ENCODE measurements around the gene ABL2. TPM values are rescaled to one million over a fixed set of nuclear protein-coding genes. Genes with fewer than 3 reads are reported as not detected.
A peak's percentile ranks its signal among the peaks of the same experiment; 100 is the strongest.
"Not testable (repeated sequence)": the region's sequence is repeated elsewhere in the genome, so short reads cannot be mapped to it uniquely, and the experiment has no call there.

Gene ABL2
- 1 to 10 TPM in 4 of 6 donors, under 1 TPM in 1, not detected in 1; 0.79 to 3.4 (median 2.5) TPM for polyA plus RNA-seq (ENCODE audit: low read depth in 6 of 6)

DNA sequence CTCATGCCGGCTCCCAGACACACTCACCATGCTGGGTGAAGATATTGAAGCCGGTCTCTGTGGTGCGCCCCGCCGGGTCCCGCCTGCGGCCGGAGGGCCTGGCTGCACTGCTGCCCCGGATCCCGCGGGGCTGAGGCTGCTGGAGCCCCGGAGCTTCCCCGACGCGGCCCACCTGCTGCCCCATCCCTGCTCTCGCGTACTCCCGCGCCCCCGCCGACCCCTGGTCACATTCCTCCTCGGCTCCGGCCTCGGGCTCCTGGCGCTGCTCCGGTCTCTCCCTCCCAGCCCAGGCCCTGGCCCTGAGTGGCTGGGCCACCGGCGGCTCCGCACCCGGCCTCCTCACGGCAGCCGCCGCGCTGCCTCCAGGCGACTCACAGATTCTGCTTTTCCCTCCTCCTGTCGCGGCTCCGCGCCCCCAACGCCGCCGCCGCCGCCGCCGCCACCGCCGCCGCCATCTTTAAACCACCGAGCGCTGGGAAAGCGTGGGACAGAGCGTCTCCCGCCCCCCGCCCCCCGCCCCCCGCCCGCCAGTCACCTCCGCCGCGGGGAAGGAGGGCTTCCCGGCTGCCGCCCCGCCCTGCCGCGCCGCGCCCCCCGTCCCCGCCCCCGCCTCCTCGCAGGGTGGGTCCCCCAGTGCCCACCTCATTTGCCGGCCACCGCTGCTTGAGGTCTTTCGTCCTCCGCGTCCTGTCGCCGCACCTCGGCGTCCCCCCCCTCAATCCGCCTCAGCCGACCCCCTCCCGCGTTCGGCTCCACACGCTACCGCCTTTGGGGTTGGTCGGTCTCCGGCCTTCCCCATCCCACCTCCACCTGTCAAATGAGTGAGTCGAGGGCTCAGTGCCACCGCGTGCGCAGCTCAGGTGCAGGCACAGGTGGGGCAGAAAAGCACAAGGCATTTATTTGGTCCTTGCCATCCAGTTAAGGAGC lies at the start of gene ABL2:
ABL2 (minus strand) TSS at position 464 of the 927 bp plus-strand sequence; CDS start at position 184, 280 bp downstream.
- Mint-ChIP-seq H3K27ac (peak within 1 kb of the TSS; percentile 81 to 91 (median 88)), H3K27me3 (no peaks in the 10 kb centered on the region), H3K4me1 (peaks cover 24 to 33% (median 31%) of the 10 kb centered on the region in 3 donors), H3K9me3 (no peaks in the 10 kb centered on the region), H3K36me3 (no peaks in the 10 kb centered on the region), H3K4me3 (peak within 1 kb of the TSS; percentile 90 to 96 (median 93))
- DNase-seq = peak; percentile 51
- peak; percentile 79 to 83 for ATAC-seq (ENCODE audit: low read depth in 2 of 2)

DNA sequence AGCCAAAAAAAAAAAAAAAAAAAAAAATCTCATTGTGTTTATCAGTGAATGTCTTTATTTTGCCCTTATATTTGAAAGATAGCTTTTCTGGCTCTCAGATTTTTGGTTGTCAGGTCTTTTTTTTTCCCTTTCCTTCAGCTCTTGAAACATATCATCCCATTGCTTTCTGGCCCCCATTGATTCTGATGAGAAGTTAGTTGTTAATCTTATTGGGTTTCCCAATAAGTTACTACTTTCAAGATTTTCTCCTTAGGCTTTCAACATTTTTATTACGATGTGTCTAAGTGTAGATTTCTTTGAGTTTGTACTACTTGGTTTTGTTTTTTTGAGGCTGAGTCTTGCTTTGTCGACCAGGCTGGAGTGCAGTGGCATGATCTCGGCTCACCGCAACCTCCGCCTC lies 49.4 kb upstream of the ABL2 start:
- Mint-ChIP-seq H3K9me3 (peaks cover 3 to 14% (median 12%) of the 10 kb centered on the region in 7 donors), H3K4me1 (no peaks in the 10 kb centered on the region), H3K27ac (no peak overlapping the region), H3K36me3 (peaks cover 0 to 6% of the 10 kb centered on the region in 2 donors), H3K27me3 (peaks cover 0 to 15% (median 4%) of the 10 kb centered on the region in 3 donors), H3K4me3 (no peak overlapping the region)
- DNase-seq (no peak), ATAC-seq (ENCODE audit: low read depth in 2 of 2) (no peak)

- H3K36me3 Mint-ChIP-seq; H3K4me1 Mint-ChIP-seq; H3K9me3 Mint-ChIP-seq; DNase-seq; ATAC-seq (ENCODE audit: low read depth in 2 of 2); H3K27ac Mint-ChIP-seq; H3K4me3 Mint-ChIP-seq; H3K27me3 Mint-ChIP-seq: not testable (repeated sequence)
These were observed 44.9 kb upstream of the ABL2 start for GRCh38 chr1:179274424-179274823.

GRCh38 chr1:179269071-179269470 lies 39.6 kb upstream of the ABL2 start:
- Mint-ChIP-seq H3K4me3 (no peak overlapping the region), H3K9me3 (no peaks in the 10 kb centered on the region), H3K27me3 (no peaks in the 10 kb centered on the region), H3K4me1 (no peaks in the 10 kb centered on the region), H3K36me3 (no peaks in the 10 kb centered on the region), H3K27ac (no peak overlapping the region)
- DNase-seq (no peak), ATAC-seq (ENCODE audit: low read depth in 2 of 2) (no peak)

GRCh38 chr1:179264507-179264906 lies 35.0 kb upstream of the ABL2 start:
- H3K9me3 Mint-ChIP-seq = no peaks in the 10 kb centered on the region
- H3K27ac Mint-ChIP-seq = no peak overlapping the region
- no peaks in the 10 kb centered on the region for H3K36me3 Mint-ChIP-seq
- H3K4me3 Mint-ChIP-seq = no peak overlapping the region
- DNase-seq (no peak), ATAC-seq (ENCODE audit: low read depth in 2 of 2) (no peak)
- no peaks in the 10 kb centered on the region for H3K4me1 Mint-ChIP-seq
- H3K27me3 Mint-ChIP-seq = no peaks in the 10 kb centered on the region

DNA sequence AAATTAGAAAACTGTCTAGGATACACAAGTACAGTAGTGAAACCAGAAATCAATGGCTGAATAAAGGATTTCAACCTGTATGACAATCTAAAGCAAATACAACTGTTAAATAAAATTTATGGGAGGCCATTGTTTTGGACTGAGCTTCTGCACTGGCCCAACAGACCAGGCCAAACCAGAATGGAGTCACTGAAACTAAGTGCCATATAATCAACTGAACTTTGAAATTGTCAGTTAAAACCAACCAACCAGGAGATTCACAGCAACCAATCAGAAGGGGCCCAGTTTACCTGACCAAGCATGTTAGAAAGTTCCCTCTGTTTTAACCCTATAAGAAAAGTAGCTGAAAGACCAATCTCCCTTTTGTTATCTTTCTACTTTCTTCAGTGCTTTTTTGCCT lies 33.6 kb upstream of the ABL2 start:
- H3K9me3 Mint-ChIP-seq = no peaks in the 10 kb centered on the region
- no peaks in the 10 kb centered on the region for H3K27me3 Mint-ChIP-seq
- H3K36me3 Mint-ChIP-seq = no peaks in the 10 kb centered on the region
- H3K4me3 Mint-ChIP-seq = no peak overlapping the region
- DNase-seq (no peak), ATAC-seq (ENCODE audit: low read depth in 2 of 2) (no peak)
- no peak overlapping the region for H3K27ac Mint-ChIP-seq
- no peaks in the 10 kb centered on the region for H3K4me1 Mint-ChIP-seq

GRCh38 chr1:179262183-179262582 lies 32.7 kb upstream of the ABL2 start:
- H3K4me3 Mint-ChIP-seq = no peak overlapping the region
- ATAC-seq (ENCODE audit: low read depth in 2 of 2) (no peak), DNase-seq (no peak)
- no peaks in the 10 kb centered on the region for H3K27me3 Mint-ChIP-seq
- no peaks in the 10 kb centered on the region for H3K4me1 Mint-ChIP-seq
- no peaks in the 10 kb centered on the region for H3K9me3 Mint-ChIP-seq
- no peak overlapping the region for H3K27ac Mint-ChIP-seq
- H3K36me3 Mint-ChIP-seq = no peaks in the 10 kb centered on the region

- Mint-ChIP-seq H3K9me3 (no peaks in the 10 kb centered on the region), H3K36me3 (no peaks in the 10 kb centered on the region), H3K27ac (no peak overlapping the region), H3K4me3 (no peak overlapping the region), H3K27me3 (peaks cover 0 to 6% (median 4%) of the 10 kb centered on the region in 3 donors), H3K4me1 (no peaks in the 10 kb centered on the region)
- DNase-seq = no peak
- ATAC-seq (ENCODE audit: low read depth in 2 of 2) = no peak
These were observed 24.0 kb upstream of the ABL2 start for GRCh38 chr1:179253286-179253972.

DNA sequence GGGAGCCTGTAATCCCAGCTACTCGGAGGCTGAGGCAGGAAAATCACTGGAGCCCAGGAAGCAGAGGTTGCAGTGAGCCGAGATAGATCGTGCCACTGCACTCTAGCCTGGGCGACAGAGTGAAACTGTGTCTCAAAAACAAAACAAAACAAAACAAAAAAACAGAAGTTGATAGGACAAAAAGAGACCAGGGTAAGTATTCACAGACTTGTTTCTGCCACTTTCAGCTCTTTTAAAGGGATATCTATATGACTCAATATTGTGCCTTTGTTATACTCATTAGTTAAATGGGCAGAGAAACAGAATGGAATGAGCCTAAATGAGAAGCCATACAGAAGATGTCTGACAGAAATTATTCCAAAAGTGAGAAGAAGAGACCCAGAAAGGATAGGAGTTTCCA lies 23.1 kb upstream of the ABL2 start:
- ATAC-seq (ENCODE audit: low read depth in 2 of 2) (no peak), DNase-seq (no peak)
- H3K36me3 Mint-ChIP-seq = no peaks in the 10 kb centered on the region
- H3K27ac Mint-ChIP-seq = peak overlapping the region in 1 of 6 donors; percentile 2
- H3K27me3 Mint-ChIP-seq = peaks cover 0 to 6% (median 4%) of the 10 kb centered on the region in 3 donors
- no peaks in the 10 kb centered on the region for H3K4me1 Mint-ChIP-seq
- H3K4me3 Mint-ChIP-seq = no peak overlapping the region
- H3K9me3 Mint-ChIP-seq = no peaks in the 10 kb centered on the region

- Mint-ChIP-seq H3K9me3 (no peaks in the 10 kb centered on the region), H3K36me3 (no peaks in the 10 kb centered on the region), H3K27me3 (peaks cover 0 to 6% (median 4%) of the 10 kb centered on the region in 3 donors), H3K27ac (no peak overlapping the region), H3K4me1 (no peaks in the 10 kb centered on the region), H3K4me3 (no peak overlapping the region)
- ATAC-seq (ENCODE audit: low read depth in 2 of 2) (no peak), DNase-seq (no peak)
These were observed 22.2 kb upstream of the ABL2 start for GRCh38 chr1:179251675-179252074.

GRCh38 chr1:179247923-179248322 lies 18.4 kb upstream of the ABL2 start:
- no peak overlapping the region for H3K4me3 Mint-ChIP-seq
- H3K27me3 Mint-ChIP-seq = peaks cover 0 to 6% (median 4%) of the 10 kb centered on the region in 3 donors
- no peaks in the 10 kb centered on the region for H3K4me1 Mint-ChIP-seq
- ATAC-seq (ENCODE audit: low read depth in 2 of 2) (no peak), DNase-seq (no peak)
- no peaks in the 10 kb centered on the region for H3K36me3 Mint-ChIP-seq
- no peaks in the 10 kb centered on the region for H3K9me3 Mint-ChIP-seq
- H3K27ac Mint-ChIP-seq = peak overlapping the region in 2 of 6 donors; percentile 7 to 91

DNA sequence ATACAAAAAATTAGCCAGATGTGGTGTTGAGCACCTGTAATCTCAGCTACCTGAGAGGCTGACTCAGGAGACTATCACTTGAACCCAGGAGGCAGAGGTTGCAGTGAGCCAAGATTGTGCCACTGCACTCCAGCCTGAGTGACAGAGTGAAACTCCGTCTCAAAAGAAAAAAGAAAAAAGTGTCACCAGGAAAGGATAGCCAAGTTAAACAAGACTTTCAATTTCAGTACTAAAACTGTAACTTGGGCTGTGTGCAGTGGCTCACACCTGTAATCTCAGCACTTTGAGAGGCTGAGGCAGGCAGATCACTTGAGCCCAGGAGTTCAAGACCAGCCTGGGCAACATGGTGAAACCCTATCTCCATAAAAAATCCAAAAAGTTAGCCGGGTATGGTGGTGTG lies 15.9 kb upstream of the ABL2 start:
- H3K4me1 Mint-ChIP-seq, H3K9me3 Mint-ChIP-seq: not testable (repeated sequence)

DNA sequence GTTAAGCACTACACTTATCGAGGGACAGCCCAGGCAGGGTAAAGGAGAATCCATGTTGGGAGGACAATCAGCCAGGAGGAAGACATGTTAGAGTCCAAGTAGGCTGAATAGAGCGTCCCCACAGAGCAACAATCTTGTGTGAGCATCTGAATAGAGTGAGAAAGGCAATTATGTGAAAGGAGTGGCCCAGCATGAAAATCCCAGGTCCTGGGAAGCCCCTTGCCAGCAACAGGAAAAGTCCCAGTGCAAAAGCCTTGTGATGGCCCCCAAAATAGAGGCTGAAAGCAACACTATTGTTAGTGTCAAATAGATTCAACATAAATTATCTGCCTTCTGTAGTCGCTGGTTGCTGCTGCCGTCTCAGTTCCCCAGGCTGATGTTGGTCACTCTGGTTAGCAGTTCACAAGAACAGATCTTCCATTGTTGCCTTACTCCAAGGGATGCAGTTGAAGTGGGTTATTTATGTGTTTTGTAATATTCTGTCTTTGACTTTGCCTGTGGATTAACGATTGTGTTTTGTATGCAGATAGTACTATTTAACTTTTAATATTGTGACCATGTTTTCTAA lies 12.1 kb upstream of the ABL2 start:
- no peaks in the 10 kb centered on the region for H3K9me3 Mint-ChIP-seq
- H3K36me3 Mint-ChIP-seq = no peaks in the 10 kb centered on the region
- peaks cover 0 to 6% (median 0%) of the 10 kb centered on the region in 3 donors for H3K27me3 Mint-ChIP-seq
- no peak for DNase-seq
- ATAC-seq (ENCODE audit: low read depth in 2 of 2) = no peak
- H3K27ac Mint-ChIP-seq = no peak overlapping the region
- no peak overlapping the region for H3K4me3 Mint-ChIP-seq
- no peaks in the 10 kb centered on the region for H3K4me1 Mint-ChIP-seq

More for the DNA sequence above, 15.9 kb upstream of the ABL2 start:
- not testable (repeated sequence) for ATAC-seq (ENCODE audit: low read depth in 2 of 2); DNase-seq; H3K4me3 Mint-ChIP-seq; H3K27ac Mint-ChIP-seq; H3K36me3 Mint-ChIP-seq; H3K27me3 Mint-ChIP-seq
